GM12878 (cell line): ENCODE measurements around the gene LRIG3. TPM values are rescaled to one million over a fixed set of nuclear protein-coding genes. Genes with fewer than 3 reads are reported as not detected.

Source experiments
- ATAC-seq: fragments of 200-7000 bp; cut with Tn5 transposase; 3 replicates; pipeline ENCODE4 v1.9.1; 2020; ENCODE audit warnings: mild to moderate bottlenecking, moderate library complexity
- BruUV-seq: library from RNA; stranded (reverse); fragments of 400-500 nt; replicated peaks from 2 replicates; lab custom pipeline; 2021; lab: Mats Ljungman, UMichigan
- CTCF ChIA-PET: fragments of 300-600 bp; sonication (Branson Sonifier 250); formaldehyde crosslinking; extraction: SDS; loops from one replicate; lab custom pipeline; 2021; ENCODE audit warnings: inconsistent platforms; lab: Yijun Ruan, JAX
- POLR2A ChIA-PET: fragments of 350-600 bp; formaldehyde crosslinking; extraction: SDS; loops from one replicate; lab custom pipeline; 2021; ENCODE audit warnings: inconsistent platforms; lab: Charles Lee
- RAD21 ChIA-PET: fragments of 300-600 bp; sonication (Branson Sonifier 250); formaldehyde crosslinking; loops from one replicate; lab custom pipeline; 2023; ENCODE audit warnings: antibody characterized with exemption; ENCODE audit not compliant: unreplicated experiment; lab: Charles Lee
- SMC1A ChIA-PET: fragments of 300-600 bp; sonication (Branson Sonifier 250); formaldehyde crosslinking; loops from one replicate; lab custom pipeline; 2023; ENCODE audit not compliant: unreplicated experiment, uncharacterized antibody; lab: Charles Lee
- DNase-seq: peaks from one replicate; pipeline ENCODE4 v3.0.0-alpha.2; 2011; ENCODE audit warnings: low read depth, low spot score
- FAIRE-seq: peaks from 3 replicates; lab custom pipeline; 2011; peaks lifted over from hg19 to GRCh38; lab: Jason Lieb, UNC
- H2AFZ ChIP-seq: 2 replicates; pipeline ENCODE4 v1.6.0; 2011; ENCODE audit warnings: low read depth, low read length, control low read depth; ENCODE audit not compliant: control insufficient read depth
- H3K27ac ChIP-seq: 2 replicates; pipeline ENCODE4 v1.5.1; 2011; ENCODE audit warnings: control low read depth; ENCODE audit not compliant: control insufficient read depth, insufficient read depth
- H3K27me3 ChIP-seq, 2 experiments: replicated peaks in 1 of 2; 2 replicates each; pipeline versions ENCODE4 v1.6.0 to v1.6.1; 2011; ENCODE audit warnings: low read length in 1 of 2; ENCODE audit not compliant: control insufficient read depth in 2 of 2, insufficient read depth in 2 of 2
- H3K36me3 ChIP-seq, 2 experiments: 2 replicates each; pipeline ENCODE4 v1.5.1; 2011; ENCODE audit warnings: low read length in 1 of 2; ENCODE audit not compliant: control insufficient read depth in 2 of 2, insufficient read depth in 2 of 2
- H3K4me1 ChIP-seq: 2 replicates; pipeline ENCODE4 v1.6.1; 2011; ENCODE audit warnings: mild to moderate bottlenecking, low read length, moderate library complexity, mixed read lengths; ENCODE audit not compliant: control insufficient read depth, insufficient read depth
- H3K4me2 ChIP-seq: 2 replicates; pipeline ENCODE4 v1.6.0; 2011; ENCODE audit warnings: control low read depth; ENCODE audit not compliant: control insufficient read depth, insufficient read depth
- H3K4me3 ChIP-seq: fragments of 200-600 bp; sonication (generic); 2 replicates; pipeline ENCODE4 v1.5.1; 2016
- H3K79me2 ChIP-seq: 2 replicates; pipeline ENCODE4 v1.6.0; 2011; ENCODE audit warnings: low read length; ENCODE audit not compliant: control insufficient read depth, insufficient read depth
- H3K9ac ChIP-seq: 2 replicates; pipeline ENCODE4 v1.8.0; 2011; ENCODE audit warnings: low read length, control low read depth, mixed read lengths; ENCODE audit not compliant: control insufficient read depth, insufficient read depth
- H3K9me3 ChIP-seq: replicated peaks from 3 replicates; pipeline ENCODE4 v1.5.1; 2011; ENCODE audit warnings: mild to moderate bottlenecking, low read length; ENCODE audit not compliant: control insufficient read depth, insufficient read depth
- H4K20me1 ChIP-seq: 2 replicates; pipeline ENCODE4 v1.6.0; 2011; ENCODE audit not compliant: control insufficient read depth, insufficient read depth
- CREM ChIP-seq: IDR thresholded peaks from 2 replicates; pipeline ENCODE4 v1.6.1; 2014; ENCODE audit warnings: antibody characterized with exemption, low read depth
- DPF2 ChIP-seq: fragments of 450-650 bp; IDR thresholded peaks from 2 replicates; pipeline ENCODE4 v1.6.1; 2017; ENCODE audit warnings: mild to moderate bottlenecking
- MYC ChIP-seq: IDR thresholded peaks from 2 replicates; pipeline ENCODE4 v1.6.1; 2011; ENCODE audit warnings: mild to moderate bottlenecking, low read length, moderate library complexity, inconsistent platforms; ENCODE audit not compliant: insufficient read depth, insufficient replicate concordance, insufficient read length, severe bottlenecking
- POLR2A ChIP-seq: IDR thresholded peaks from 2 replicates; pipeline ENCODE4 v1.6.1; 2011; ENCODE audit warnings: low read depth, mild to moderate bottlenecking, low read length
- SP1 ChIP-seq: IDR thresholded peaks from one replicate; pipeline ENCODE4 v1.6.1; 2011; ENCODE audit warnings: low read depth, low read length
- TCF7 ChIP-seq: IDR thresholded peaks from 2 replicates; pipeline ENCODE4 v1.6.1; 2014; ENCODE audit warnings: antibody characterized with exemption, borderline replicate concordance
- WGBS: methylation state at CpG from one replicate; pipeline ENCODE4 v1.1.6; 2016; ENCODE audit warnings: low lambda C conversion rate; ENCODE audit not compliant: insufficient replicate concordance, insufficient coverage; ENCODE audit errors: missing lambda C conversion rate; 5-methylcytosine and 5-hydroxymethylcytosine counted together
- in situ Hi-C: fragments of 300-500 bp; cut with MboI; formaldehyde crosslinking; loops from 9 replicates; pipeline ENCODE4 v1.14.3; 2018; ENCODE audit warnings: mixed read lengths
- intact Hi-C: fragments of 100-400 bp; cut with micrococcal nuclease; formaldehyde crosslinking; loops from one replicate; pipeline ENCODE4 v1.14.2; 2022; ENCODE audit not compliant: unreplicated experiment
- polyA plus RNA-seq, 11 experiments: library from polyadenylated mRNA; depleted of rRNA in 4 of 11; unstranded in 6 of 11; stranded (reverse) in 5 of 11; fragments of >200 nt; fragmentation: Nextera tagmentation in 4 of 11; fragmentation: Illumina TruSeq in 1 of 11; extraction: Ambion mirVana in 4 of 11; extraction: Trizol in 1 of 11; gene quantifications; 1 replicate in 1 of 11; 2 replicates in 10 of 11; pipeline versions ENCODE4 v1.2.1 to v1.2.3, GENCODE V29; 2011 to 2016; ENCODE audit warnings: inconsistent platforms in 2 of 11, missing spikeins in 2 of 11, low read depth in 1 of 11
- total RNA-seq, 4 experiments: library from RNA; depleted of rRNA in 3 of 4; stranded (reverse); fragments of >200 nt in 3 of 4; fragmentation: Illumina TruSeq in 1 of 4; extraction: Trizol in 1 of 4; gene quantifications; 2 replicates each; pipeline versions ENCODE4 v1.2.1 to v1.2.3, GENCODE V29; 2013 to 2021
- TF ChIP-seq, protein P1 (sequence below): IDR thresholded peaks from 2 replicates; pipeline ENCODE4 v1.6.1; 2012; ENCODE audit warnings: improper control_type of control experiment, low read depth, low read length; ENCODE audit not compliant: insufficient replicate concordance
- TF ChIP-seq, protein P2 (sequence below): fragments of 450-650 bp; IDR thresholded peaks from 2 replicates; pipeline ENCODE4 v1.6.1; 2017; ENCODE audit warnings: mild to moderate bottlenecking, moderate library complexity
- TF ChIP-seq, protein P3 (sequence below): fragments of 450-650 bp; IDR thresholded peaks from 2 replicates; pipeline ENCODE4 v1.6.1; 2018; ENCODE audit warnings: borderline replicate concordance, mild to moderate bottlenecking; ENCODE audit not compliant: partially characterized antibody

The LRIG3 gene
- total and polyA plus RNA-seq, 10 of the 15 experiments (the other 5 are each of a cell fraction or from before 2014, with no cell fraction given), result 0.95 to 8.5 (median 5.0) TPM

DNA sequence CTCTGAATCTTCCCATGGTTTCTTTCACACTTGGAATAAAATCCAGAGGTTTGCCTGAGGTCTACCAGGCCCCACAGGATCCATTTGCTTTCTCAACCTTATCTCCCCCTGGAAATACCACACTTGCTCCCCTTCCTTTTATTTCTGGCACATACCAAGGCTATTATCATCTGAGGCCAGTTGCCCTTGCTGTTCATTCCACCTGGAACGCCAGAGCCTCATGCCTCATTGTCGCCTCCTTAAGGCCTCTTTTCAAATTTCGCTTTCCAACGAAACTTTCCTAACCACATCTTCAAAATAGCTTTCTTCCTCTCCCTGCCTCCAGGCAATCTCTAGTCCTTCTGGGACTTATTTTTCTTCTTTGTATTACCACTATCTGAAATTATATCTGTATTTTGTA is 11.2 kb upstream of the LRIG3 start:
- RAD21 ChIA-PET, result no interaction called here
- H3K4me3 ChIP-seq, result no peak overlapping the region
- intact Hi-C loops, result no loop called here
- no peaks in the 10 kb centered on the region; a peak in 1 of 4 replicates for H3K27me3 ChIP-seq
- no peaks in the 10 kb centered on the region for H4K20me1 ChIP-seq
- CTCF ChIA-PET, result no interaction called here
- no peak for ATAC-seq
- in situ Hi-C loops, result no loop called here
- POLR2A ChIA-PET, result interaction anchor here (1.1 kb wide), 1 partner anchor 131 kb away, joined by 3 read pairs; no protein-coding TSS in a partner anchor
- H3K9ac ChIP-seq, result no peak overlapping the region
- no peak overlapping the region for H3K4me2 ChIP-seq
- no peak overlapping the region for H2AFZ ChIP-seq
- H3K4me1 ChIP-seq, result no peaks in the 10 kb centered on the region
- FAIRE-seq, result no peak
- no peak overlapping the region for H3K27ac ChIP-seq
- no TSS peak for BruUV-seq
- 37% methylated on average over 4 of the region's 4 CpGs for WGBS
- SMC1A ChIA-PET, result interaction anchor here (1.4 kb wide), 1 partner anchor 390 kb away, joined by 4 read pairs; no protein-coding TSS in a partner anchor
- H3K9me3 ChIP-seq, result no peaks in the 10 kb centered on the region
- H3K36me3 ChIP-seq, result no peaks in the 10 kb centered on the region
- no peaks in the 10 kb centered on the region for H3K79me2 ChIP-seq
- DNase-seq, result no peak
- TF ChIP-seq, protein P1, sequence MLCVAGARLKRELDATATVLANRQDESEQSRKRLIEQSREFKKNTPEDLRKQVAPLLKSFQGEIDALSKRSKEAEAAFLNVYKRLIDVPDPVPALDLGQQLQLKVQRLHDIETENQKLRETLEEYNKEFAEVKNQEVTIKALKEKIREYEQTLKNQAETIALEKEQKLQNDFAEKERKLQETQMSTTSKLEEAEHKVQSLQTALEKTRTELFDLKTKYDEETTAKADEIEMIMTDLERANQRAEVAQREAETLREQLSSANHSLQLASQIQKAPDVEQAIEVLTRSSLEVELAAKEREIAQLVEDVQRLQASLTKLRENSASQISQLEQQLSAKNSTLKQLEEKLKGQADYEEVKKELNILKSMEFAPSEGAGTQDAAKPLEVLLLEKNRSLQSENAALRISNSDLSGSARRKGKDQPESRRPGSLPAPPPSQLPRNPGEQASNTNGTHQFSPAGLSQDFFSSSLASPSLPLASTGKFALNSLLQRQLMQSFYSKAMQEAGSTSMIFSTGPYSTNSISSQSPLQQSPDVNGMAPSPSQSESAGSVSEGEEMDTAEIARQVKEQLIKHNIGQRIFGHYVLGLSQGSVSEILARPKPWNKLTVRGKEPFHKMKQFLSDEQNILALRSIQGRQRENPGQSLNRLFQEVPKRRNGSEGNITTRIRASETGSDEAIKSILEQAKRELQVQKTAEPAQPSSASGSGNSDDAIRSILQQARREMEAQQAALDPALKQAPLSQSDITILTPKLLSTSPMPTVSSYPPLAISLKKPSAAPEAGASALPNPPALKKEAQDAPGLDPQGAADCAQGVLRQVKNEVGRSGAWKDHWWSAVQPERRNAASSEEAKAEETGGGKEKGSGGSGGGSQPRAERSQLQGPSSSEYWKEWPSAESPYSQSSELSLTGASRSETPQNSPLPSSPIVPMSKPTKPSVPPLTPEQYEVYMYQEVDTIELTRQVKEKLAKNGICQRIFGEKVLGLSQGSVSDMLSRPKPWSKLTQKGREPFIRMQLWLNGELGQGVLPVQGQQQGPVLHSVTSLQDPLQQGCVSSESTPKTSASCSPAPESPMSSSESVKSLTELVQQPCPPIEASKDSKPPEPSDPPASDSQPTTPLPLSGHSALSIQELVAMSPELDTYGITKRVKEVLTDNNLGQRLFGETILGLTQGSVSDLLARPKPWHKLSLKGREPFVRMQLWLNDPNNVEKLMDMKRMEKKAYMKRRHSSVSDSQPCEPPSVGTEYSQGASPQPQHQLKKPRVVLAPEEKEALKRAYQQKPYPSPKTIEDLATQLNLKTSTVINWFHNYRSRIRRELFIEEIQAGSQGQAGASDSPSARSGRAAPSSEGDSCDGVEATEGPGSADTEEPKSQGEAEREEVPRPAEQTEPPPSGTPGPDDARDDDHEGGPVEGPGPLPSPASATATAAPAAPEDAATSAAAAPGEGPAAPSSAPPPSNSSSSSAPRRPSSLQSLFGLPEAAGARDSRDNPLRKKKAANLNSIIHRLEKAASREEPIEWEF, result no peak
- TF ChIP-seq, protein P2, sequence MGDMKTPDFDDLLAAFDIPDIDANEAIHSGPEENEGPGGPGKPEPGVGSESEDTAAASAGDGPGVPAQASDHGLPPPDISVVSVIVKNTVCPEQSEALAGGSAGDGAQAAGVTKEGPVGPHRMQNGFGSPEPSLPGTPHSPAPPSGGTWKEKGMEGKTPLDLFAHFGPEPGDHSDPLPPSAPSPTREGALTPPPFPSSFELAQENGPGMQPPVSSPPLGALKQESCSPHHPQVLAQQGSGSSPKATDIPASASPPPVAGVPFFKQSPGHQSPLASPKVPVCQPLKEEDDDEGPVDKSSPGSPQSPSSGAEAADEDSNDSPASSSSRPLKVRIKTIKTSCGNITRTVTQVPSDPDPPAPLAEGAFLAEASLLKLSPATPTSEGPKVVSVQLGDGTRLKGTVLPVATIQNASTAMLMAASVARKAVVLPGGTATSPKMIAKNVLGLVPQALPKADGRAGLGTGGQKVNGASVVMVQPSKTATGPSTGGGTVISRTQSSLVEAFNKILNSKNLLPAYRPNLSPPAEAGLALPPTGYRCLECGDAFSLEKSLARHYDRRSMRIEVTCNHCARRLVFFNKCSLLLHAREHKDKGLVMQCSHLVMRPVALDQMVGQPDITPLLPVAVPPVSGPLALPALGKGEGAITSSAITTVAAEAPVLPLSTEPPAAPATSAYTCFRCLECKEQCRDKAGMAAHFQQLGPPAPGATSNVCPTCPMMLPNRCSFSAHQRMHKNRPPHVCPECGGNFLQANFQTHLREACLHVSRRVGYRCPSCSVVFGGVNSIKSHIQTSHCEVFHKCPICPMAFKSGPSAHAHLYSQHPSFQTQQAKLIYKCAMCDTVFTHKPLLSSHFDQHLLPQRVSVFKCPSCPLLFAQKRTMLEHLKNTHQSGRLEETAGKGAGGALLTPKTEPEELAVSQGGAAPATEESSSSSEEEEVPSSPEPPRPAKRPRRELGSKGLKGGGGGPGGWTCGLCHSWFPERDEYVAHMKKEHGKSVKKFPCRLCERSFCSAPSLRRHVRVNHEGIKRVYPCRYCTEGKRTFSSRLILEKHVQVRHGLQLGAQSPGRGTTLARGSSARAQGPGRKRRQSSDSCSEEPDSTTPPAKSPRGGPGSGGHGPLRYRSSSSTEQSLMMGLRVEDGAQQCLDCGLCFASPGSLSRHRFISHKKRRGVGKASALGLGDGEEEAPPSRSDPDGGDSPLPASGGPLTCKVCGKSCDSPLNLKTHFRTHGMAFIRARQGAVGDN, result no peak
- no peak for TF ChIP-seq POLR2A
- TF ChIP-seq TCF7, result no peak
- no peak for TF ChIP-seq DPF2
- no peak for TF ChIP-seq SP1
- TF ChIP-seq MYC, result no peak
- TF ChIP-seq, protein P3, sequence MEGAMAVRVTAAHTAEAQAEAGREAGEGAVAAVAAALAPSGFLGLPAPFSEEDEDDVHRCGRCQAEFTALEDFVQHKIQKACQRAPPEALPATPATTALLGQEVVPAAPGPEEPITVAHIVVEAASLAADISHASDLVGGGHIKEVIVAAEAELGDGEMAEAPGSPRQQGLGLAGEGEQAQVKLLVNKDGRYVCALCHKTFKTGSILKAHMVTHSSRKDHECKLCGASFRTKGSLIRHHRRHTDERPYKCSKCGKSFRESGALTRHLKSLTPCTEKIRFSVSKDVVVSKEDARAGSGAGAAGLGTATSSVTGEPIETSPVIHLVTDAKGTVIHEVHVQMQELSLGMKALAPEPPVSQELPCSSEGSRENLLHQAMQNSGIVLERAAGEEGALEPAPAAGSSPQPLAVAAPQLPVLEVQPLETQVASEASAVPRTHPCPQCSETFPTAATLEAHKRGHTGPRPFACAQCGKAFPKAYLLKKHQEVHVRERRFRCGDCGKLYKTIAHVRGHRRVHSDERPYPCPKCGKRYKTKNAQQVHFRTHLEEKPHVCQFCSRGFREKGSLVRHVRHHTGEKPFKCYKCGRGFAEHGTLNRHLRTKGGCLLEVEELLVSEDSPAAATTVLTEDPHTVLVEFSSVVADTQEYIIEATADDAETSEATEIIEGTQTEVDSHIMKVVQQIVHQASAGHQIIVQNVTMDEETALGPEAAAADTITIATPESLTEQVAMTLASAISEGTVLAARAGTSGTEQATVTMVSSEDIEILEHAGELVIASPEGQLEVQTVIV, result no peak
- no peak for TF ChIP-seq CREM
